Left lung (tissue), 10 donors: ENCODE data around the gene IGFL2. TPM values are rescaled to one million over a fixed set of nuclear protein-coding genes. Genes with fewer than 3 reads are reported as not detected.

Experiments used
- ATAC-seq: fragments of 200-7000 bp; cut with Tn5 transposase; one replicate; pipeline ENCODE4 v1.9.1; 2020; ENCODE audit warnings: moderate library complexity
- DNase-seq, 4 donors: peaks; one replicate each; pipeline ENCODE4 v3.0.0-alpha.2; 2013 to 2020
- H3K27ac ChIP-seq, 2 donors: fragments of 200-600 bp; sonication (generic) in 1 of 2; one replicate each; pipeline versions ENCODE4 v1.5.0 to v1.8.0; 2020 to 2021
- H3K27me3 ChIP-seq, 2 donors: fragments of 200-600 bp; sonication (generic) in 1 of 2; one replicate each; pipeline versions ENCODE4 v1.5.0 to v1.8.0; 2020 to 2021
- H3K36me3 ChIP-seq, 2 donors: fragments of 200-600 bp; sonication (generic) in 1 of 2; one replicate each; pipeline versions ENCODE4 v1.5.0 to v1.8.0; 2020 to 2021
- H3K4me1 ChIP-seq, 2 donors: fragments of 200-600 bp; one replicate each; pipeline ENCODE4 v1.8.0; 2021
- H3K4me3 ChIP-seq, 2 donors: fragments of 200-600 bp; sonication (generic) in 1 of 2; one replicate each; pipeline versions ENCODE4 v1.5.0 to v1.8.0; 2020 to 2021; ENCODE audit warnings: mild to moderate bottlenecking in 1 of 2
- H3K9me3 ChIP-seq, 2 donors: fragments of 200-600 bp; sonication (generic) in 1 of 2; one replicate each; pipeline versions ENCODE4 v1.5.0 to v1.8.0; 2020 to 2021
- CTCF ChIP-seq, 2 donors: fragments of 200-600 bp; sonication (generic) in 1 of 2; IDR thresholded peaks; one replicate each; pipeline versions ENCODE4 v1.5.0 to v1.8.0; 2021; ENCODE audit warnings: antibody characterized with exemption in 2 of 2
- intact Hi-C, 2 donors: fragments of 100-400 bp; cut with DNase I; formaldehyde crosslinking; loops; one replicate each; pipeline versions ENCODE4 v1.11.2 to v1.14.2; 2022
- polyA plus RNA-seq, 6 donors: library from polyadenylated mRNA; unstranded; fragments of 120-200 nt; gene quantifications; one replicate each; pipeline ENCODE4 v1.2.1, GENCODE V29; 2013; ENCODE audit not compliant: insufficient read length in 6 of 6
- total RNA-seq, 2 donors: library from RNA; stranded (reverse); fragmentation: NEBNext Ultra II Directional; extraction: Animal tissue kit (Norgen Biotek cat#: 25700); gene quantifications; one replicate each; pipeline ENCODE4 v1.2.1, GENCODE V29; 2021
- donor health status: DM: no; HTN: yes; CAD: no.
- donor health status: DM: no; HTN: no; CAD: no.

Gene IGFL2
- total and polyA plus RNA-seq, 8 donors, result 0.28 to 1.8 (median 1.3) TPM; not detected in 1

DNA sequence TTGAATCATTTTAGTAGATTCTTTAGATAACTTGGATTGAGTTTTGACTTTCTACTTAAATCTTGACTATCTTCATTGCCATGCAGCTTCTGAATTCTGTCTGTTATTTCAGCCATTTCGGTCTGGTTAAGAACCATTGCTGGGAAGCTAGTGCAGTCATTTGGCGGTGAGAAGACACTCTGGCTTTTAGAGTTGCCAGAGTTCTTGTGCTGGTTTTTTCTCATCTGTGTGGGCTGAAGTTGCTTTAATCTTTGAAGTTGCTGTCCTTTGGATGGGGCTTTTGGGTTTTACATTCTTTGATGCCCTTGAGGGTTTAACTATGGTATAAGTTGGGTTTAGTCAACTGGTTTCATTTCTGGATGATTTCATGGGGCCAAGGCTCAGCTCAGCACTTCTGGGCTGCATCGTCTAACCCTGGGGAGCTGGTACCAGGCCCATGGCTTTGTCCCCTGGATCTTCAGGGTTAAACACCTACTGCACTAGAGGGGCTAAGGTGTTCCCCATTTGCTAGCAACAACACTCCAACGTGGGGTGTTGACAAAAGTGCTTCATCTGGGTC lies 10.0 kb upstream of the IGFL2 start:
- intact Hi-C loops, result no loop called here
- no peak for ATAC-seq

DNA sequence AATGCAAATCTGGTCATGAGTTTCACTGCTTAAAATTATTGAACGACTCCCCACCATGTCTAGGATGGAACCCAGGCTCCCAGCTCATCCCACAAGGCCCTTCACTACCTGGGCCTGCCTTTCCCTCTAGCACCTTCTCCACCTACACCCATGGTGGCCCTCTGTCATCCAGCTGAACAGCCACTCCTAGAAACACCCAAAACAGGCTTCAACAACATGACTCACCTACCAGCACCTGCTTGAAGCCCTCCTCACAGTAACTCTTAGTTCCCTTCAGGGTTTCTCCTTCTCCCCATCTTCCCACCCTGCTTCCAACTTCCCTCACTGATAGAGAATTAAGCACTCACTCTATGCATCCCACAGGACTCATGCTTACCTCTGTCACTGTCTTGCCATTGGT lies 6.6 kb upstream of the IGFL2 start:
- peak; percentile 24 for ATAC-seq
- H3K9me3 ChIP-seq, result no peaks in the 10 kb centered on the region
- H3K36me3 ChIP-seq, result no peaks in the 10 kb centered on the region
- intact Hi-C loops, result no loop called here
- no peak for DNase-seq
- H3K27ac ChIP-seq, result no peak overlapping the region
- H3K27me3 ChIP-seq, result peaks cover 0 to under 1% of the 10 kb centered on the region in 2 donors
- H3K4me1 ChIP-seq, result no peaks in the 10 kb centered on the region
- H3K4me3 ChIP-seq, result no peak overlapping the region
- no peak for TF ChIP-seq CTCF (IDR thresholded peaks at IDR 0.05)

More for the DNA sequence above, 10.0 kb upstream of the IGFL2 start:
- no peaks in the 10 kb centered on the region for H3K27me3 ChIP-seq
- no peak for DNase-seq
- H3K4me3 ChIP-seq, result no peak overlapping the region
- no peak for TF ChIP-seq CTCF (IDR thresholded peaks at IDR 0.05)
- H3K27ac ChIP-seq, result no peak overlapping the region
- H3K36me3 ChIP-seq, result no peaks in the 10 kb centered on the region
- peaks cover 4 to 7% of the 10 kb centered on the region in 2 donors for H3K4me1 ChIP-seq
- H3K9me3 ChIP-seq, result no peaks in the 10 kb centered on the region

DNA sequence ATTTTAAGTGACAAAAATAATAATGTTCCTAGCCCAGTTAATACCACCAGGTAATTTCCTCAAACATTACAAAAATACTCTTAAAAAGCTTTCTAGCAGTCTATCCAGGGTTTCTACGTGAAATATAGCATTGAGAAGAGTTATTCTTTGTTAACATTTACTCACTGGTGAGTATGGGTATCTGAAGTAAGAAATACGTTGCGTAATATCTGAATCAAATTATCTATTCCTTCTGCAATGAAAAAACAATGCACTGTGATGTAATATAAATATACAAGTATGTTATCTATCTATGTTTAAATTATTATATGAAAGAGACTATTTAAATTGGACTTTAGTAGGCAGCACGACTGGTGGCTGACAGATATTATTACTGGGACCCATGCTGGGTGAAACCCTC lies 5.7 kb upstream of the IGFL2 start:
- H3K36me3 ChIP-seq, result no peaks in the 10 kb centered on the region
- peaks cover 0 to 9% of the 10 kb centered on the region in 2 donors for H3K27me3 ChIP-seq
- no peaks in the 10 kb centered on the region for H3K9me3 ChIP-seq
- DNase-seq, result no peak
- ATAC-seq, result no peak
- H3K4me3 ChIP-seq, result no peak overlapping the region
- no peaks in the 10 kb centered on the region for H3K4me1 ChIP-seq
- no peak for TF ChIP-seq CTCF (IDR thresholded peaks at IDR 0.05)
- no peak overlapping the region for H3K27ac ChIP-seq
- intact Hi-C loops, result no loop called here

GRCh38 chr19:46144756-46145155 lies 3.3 kb upstream of the IGFL2 start:
- intact Hi-C loops, result no loop called here
- Histone ChIP-seq H3K27ac (no peak overlapping the region), H3K4me1 (peaks cover 0 to 3% of the 10 kb centered on the region in 2 donors), H3K9me3 (no peaks in the 10 kb centered on the region), H3K27me3 (peaks cover 0 to 16% of the 10 kb centered on the region in 2 donors), H3K4me3 (no peak overlapping the region), H3K36me3 (no peaks in the 10 kb centered on the region)
- ATAC-seq, result no peak
- TF ChIP-seq CTCF (IDR thresholded peaks at IDR 0.05), result no peak
- peak in 1 of 4 donors; percentile 10 for DNase-seq

GRCh38 chr19:46147166-46147740 lies 785 bp upstream of the IGFL2 start:
- peaks cover 0 to 18% of the 10 kb centered on the region in 2 donors for H3K27me3 ChIP-seq
- no peak for TF ChIP-seq CTCF (IDR thresholded peaks at IDR 0.05)
- ATAC-seq, result peak; percentile 38
- H3K9me3 ChIP-seq, result no peaks in the 10 kb centered on the region
- intact Hi-C loops, result no loop called here
- no peak for DNase-seq
- H3K4me1 ChIP-seq, result peaks cover 0 to 3% of the 10 kb centered on the region in 2 donors
- H3K36me3 ChIP-seq, result no peaks in the 10 kb centered on the region
- H3K4me3 ChIP-seq, result no peak overlapping the region
- H3K27ac ChIP-seq, result no peak overlapping the region
